Measurements from ENCODE around the gene MORF4L1.

Gene MORF4L1

DNA sequence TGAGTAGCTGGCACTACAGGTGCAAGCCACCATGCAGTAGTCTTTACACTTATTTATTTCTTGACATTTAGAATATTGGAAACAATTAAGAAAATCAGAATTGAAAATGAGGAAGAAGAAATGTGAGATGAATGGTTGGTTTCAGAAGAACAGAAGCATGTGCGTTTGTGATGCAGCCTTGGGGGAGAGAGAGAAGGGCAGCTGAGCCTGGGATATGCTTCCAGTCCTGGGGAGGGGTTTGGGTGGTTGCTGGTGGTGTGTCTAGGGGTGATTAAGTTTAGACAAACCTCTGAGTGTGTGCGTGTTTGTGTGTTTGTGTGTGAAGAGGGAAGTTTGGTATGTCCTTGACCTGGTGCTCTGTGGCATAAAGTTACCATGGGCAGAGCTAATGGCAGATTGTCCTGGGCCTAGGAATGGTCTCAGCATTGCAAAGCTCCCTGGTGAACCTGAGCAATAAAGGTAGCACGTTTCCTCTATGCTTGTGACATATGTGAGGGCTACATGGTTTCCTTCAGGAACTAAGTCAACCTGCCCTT, 36.5 kb downstream of the MORF4L1 start:
- H3K27ac ChIP-seq (ENCODE audit: low read depth, low read length, poor library complexity, severe bottlenecking), result peak overlapping the region; percentile 47
- no peaks in the 10 kb centered on the region for H3K9me2 ChIP-seq (ENCODE audit: low read depth, low read length)
- no peak overlapping the region for H2AFZ ChIP-seq (ENCODE audit: low read length)

DNA sequence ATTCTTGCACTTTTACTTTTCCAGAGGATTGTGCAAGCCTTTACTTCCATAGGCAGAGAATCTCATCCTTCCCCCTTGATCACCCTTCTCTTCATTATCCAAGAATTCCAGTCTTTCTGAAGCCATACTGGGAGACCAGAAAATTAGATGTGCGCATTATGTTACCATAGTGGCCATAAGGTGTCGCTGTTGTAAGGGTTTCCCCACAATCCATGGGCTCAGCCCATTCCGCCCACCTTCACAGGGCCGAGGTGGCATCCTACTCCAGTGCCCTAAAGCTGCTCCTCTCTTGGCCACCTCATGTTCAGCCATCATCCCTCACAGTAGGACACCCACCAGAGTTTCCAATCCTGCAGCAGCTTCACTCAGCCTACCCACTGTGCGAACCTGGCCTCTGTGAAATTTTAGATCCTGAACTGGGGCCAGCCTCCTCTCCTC, 37.1 kb downstream of the MORF4L1 start:
- no peak overlapping the region; the same call in 1 of the 2 replicates for H3K9ac ChIP-seq (ENCODE audit: low read length)
- H3K4me1 ChIP-seq (ENCODE audit: insufficient read depth, low read length, severe bottlenecking), result no peaks in the 10 kb centered on the region
- H3K9me3 ChIP-seq (ENCODE audit: low read length), result no peaks in the 10 kb centered on the region
- H3K36me3 ChIP-seq (ENCODE audit: insufficient read depth, low read length), result peaks cover 77% of the 10 kb centered on the region
- H3K79me2 ChIP-seq (ENCODE audit: insufficient read depth, low read length), result no peaks in the 10 kb centered on the region
- no peaks in the 10 kb centered on the region for H4K20me1 ChIP-seq (ENCODE audit: insufficient read depth, low read length)
- H3K9me2 ChIP-seq (ENCODE audit: low read depth, low read length), result no peaks in the 10 kb centered on the region
- no peak overlapping the region for H3K4me3 ChIP-seq (ENCODE audit: low read depth, low read length, poor library complexity, severe bottlenecking)
- H3K4me2 ChIP-seq (ENCODE audit: low read length), result no peak overlapping the region
- H3K27ac ChIP-seq (ENCODE audit: low read depth, low read length, poor library complexity, severe bottlenecking), result peak overlapping the region; percentile 47
- H2AFZ ChIP-seq (ENCODE audit: low read length), result no peak overlapping the region
- peak; percentile 96 for TF ChIP-seq CTCF (IDR thresholded peaks at IDR 0.05; ENCODE audit: low read length)
- no peak for TF ChIP-seq EZH2 (IDR thresholded peaks at IDR 0.05; ENCODE audit: borderline replicate concordance, low read length)
- no peaks in the 10 kb centered on the region for H3K27me3 ChIP-seq (ENCODE audit: insufficient read depth, low read length)
- no peaks in the 10 kb centered on the region for H3F3A ChIP-seq (ENCODE audit: insufficient read depth, low read length)

More for the DNA sequence above, 36.5 kb downstream of the MORF4L1 start:
- Histone ChIP-seq H3K36me3 (ENCODE audit: insufficient read depth, low read length) (peaks cover 82% of the 10 kb centered on the region), H4K20me1 (ENCODE audit: insufficient read depth, low read length) (no peaks in the 10 kb centered on the region), H3K79me2 (ENCODE audit: insufficient read depth, low read length) (no peaks in the 10 kb centered on the region), H3K9ac (ENCODE audit: low read length) (no peak overlapping the region), H3K4me3 (ENCODE audit: low read depth, low read length, poor library complexity, severe bottlenecking) (no peak overlapping the region), H3K27me3 (ENCODE audit: insufficient read depth, low read length) (no peaks in the 10 kb centered on the region), H3K9me3 (ENCODE audit: low read length) (no peaks in the 10 kb centered on the region), H3K4me2 (ENCODE audit: low read length) (no peak overlapping the region), H3K4me1 (ENCODE audit: insufficient read depth, low read length, severe bottlenecking) (no peaks in the 10 kb centered on the region), H3F3A (ENCODE audit: insufficient read depth, low read length) (no peaks in the 10 kb centered on the region)
- TF ChIP-seq EZH2 (IDR thresholded peaks at IDR 0.05; ENCODE audit: borderline replicate concordance, low read length) (no peak), CTCF (IDR thresholded peaks at IDR 0.05; ENCODE audit: low read length) (no peak)

GRCh38 chr15:78910271-78910670, 37.6 kb downstream of the MORF4L1 start:
- no peaks in the 10 kb centered on the region for H3F3A ChIP-seq (ENCODE audit: insufficient read depth, low read length)
- H3K79me2 ChIP-seq (ENCODE audit: insufficient read depth, low read length), result no peaks in the 10 kb centered on the region
- H2AFZ ChIP-seq (ENCODE audit: low read length), result no peak overlapping the region
- H3K4me3 ChIP-seq (ENCODE audit: low read depth, low read length, poor library complexity, severe bottlenecking), result no peak overlapping the region
- H3K4me1 ChIP-seq (ENCODE audit: insufficient read depth, low read length, severe bottlenecking), result no peaks in the 10 kb centered on the region
- no peak overlapping the region for H3K27ac ChIP-seq (ENCODE audit: low read depth, low read length, poor library complexity, severe bottlenecking)
- H3K27me3 ChIP-seq (ENCODE audit: insufficient read depth, low read length), result no peaks in the 10 kb centered on the region
- H3K4me2 ChIP-seq (ENCODE audit: low read length), result no peak overlapping the region
- H4K20me1 ChIP-seq (ENCODE audit: insufficient read depth, low read length), result no peaks in the 10 kb centered on the region
- peaks cover 76% of the 10 kb centered on the region for H3K36me3 ChIP-seq (ENCODE audit: insufficient read depth, low read length)
- H3K9ac ChIP-seq (ENCODE audit: low read length), result no peak overlapping the region; the same call in 1 of the 2 replicates
- H3K9me2 ChIP-seq (ENCODE audit: low read depth, low read length), result no peaks in the 10 kb centered on the region
- H3K9me3 ChIP-seq (ENCODE audit: low read length), result no peaks in the 10 kb centered on the region
- TF ChIP-seq EZH2 (IDR thresholded peaks at IDR 0.05; ENCODE audit: borderline replicate concordance, low read length), result no peak
- no peak for TF ChIP-seq CTCF (IDR thresholded peaks at IDR 0.05; ENCODE audit: low read length)

All from OCI-LY1 (cell line).